Ovary (tissue), 9 donors: ENCODE results near the gene DNAAF8. TPM values are rescaled to one million over a fixed set of nuclear protein-coding genes. Genes with fewer than 3 reads are reported as not detected.

ENCODE experiments used
- DNase-seq, 5 donors: peaks; one replicate each; pipeline ENCODE4 v3.0.0-alpha.2; 2019 to 2020
- H3K27ac ChIP-seq, 2 donors: fragments of 200-600 bp; one replicate each; pipeline versions ENCODE4 v1.5.1 to v1.8.0; 2019 to 2022
- H3K27me3 ChIP-seq: fragments of 200-600 bp; one replicate; pipeline ENCODE4 v1.8.0; 2022
- H3K36me3 ChIP-seq: fragments of 200-600 bp; sonication (generic); one replicate; pipeline ENCODE4 v1.5.1; 2019
- H3K4me1 ChIP-seq: one replicate; pipeline ENCODE4 v1.8.1; 2013; ENCODE audit warnings: mild to moderate bottlenecking, moderate library complexity; ENCODE audit not compliant: insufficient read depth
- H3K4me3 ChIP-seq: fragments of 200-600 bp; sonication (generic); one replicate; pipeline ENCODE4 v1.5.1; 2017
- H3K9me3 ChIP-seq, 2 donors: fragments of 200-600 bp in 1 of 2; sonication (generic) in 1 of 2; one replicate each; pipeline versions ENCODE4 v1.5.1 to v1.8.1; 2013 to 2019; ENCODE audit warnings: mild to moderate bottlenecking in 1 of 2, moderate library complexity in 1 of 2
- CTCF ChIP-seq, 3 donors: fragments of 450-650 bp in 2 of 3; fragments of 200-600 bp in 1 of 3; IDR thresholded peaks; one replicate each; pipeline versions ENCODE4 v1.5.1 to v1.8.0; 2016 to 2022; ENCODE audit warnings: antibody characterized with exemption in 3 of 3, mild to moderate bottlenecking in 1 of 3
- EP300 ChIP-seq: sonication (generic); formaldehyde crosslinking; IDR thresholded peaks from one replicate; pipeline ENCODE4 v1.6.1; 2017; ENCODE audit warnings: antibody characterized with exemption
- POLR2A ChIP-seq: fragments of 450-650 bp; IDR thresholded peaks from one replicate; pipeline ENCODE4 v1.6.1; 2017; ENCODE audit warnings: antibody characterized with exemption, mild to moderate bottlenecking, moderate library complexity
- WGBS, 3 donors: extraction: QIAGEN DNeasy Blood & Tissue Kit in 1 of 3; methylation state at CpG; one replicate each; pipeline versions ENCODE4 v1.1.5 to v1.1.7; 2013 to 2017; 5-methylcytosine and 5-hydroxymethylcytosine counted together
- intact Hi-C, 4 donors: fragments of 100-400 bp; cut with DNase I; formaldehyde crosslinking; loops; one replicate each; pipeline versions ENCODE4 v1.11.0 to v1.15.1; 2022 to 2023
- polyA plus RNA-seq, 2 donors: library from polyadenylated mRNA; stranded (reverse); fragments of 200-250 nt in 1 of 2; fragments of 350-450 nt in 1 of 2; fragmentation: Illumina TruSeq in 1 of 2; extraction: RNeasy Lipid Tissue Mini Kit (QIAGEN cat#74804) in 1 of 2; gene quantifications; one replicate each; pipeline ENCODE4 v1.2.3, GENCODE V29; 2013 to 2014
- total RNA-seq, 7 donors: library from RNA; depleted of rRNA in 2 of 7; stranded (reverse); fragments of >200 nt in 2 of 7; fragmentation: NEBNext Ultra II Directional in 3 of 7; extraction: Animal tissue kit (Norgen Biotek cat#: 25700) in 3 of 7; gene quantifications; one replicate each; pipeline versions ENCODE4 v1.1.0 to v1.2.4, GENCODE V29; 2016 to 2023
- donor health status: DM: no; HTN: no; CAD: no; lungs with moderate emphysema.
- donor health status: DM: no; HTN: no; CAD: no.
- donor health status: Bipolar disorder and iron deficiency.
- donor health status: DM: yes; HTN: yes; CAD: no.
- donor health status: DM: no; HTN: no; CAD: no.
- donor health status: DM: yes; HTN: yes; CAD: no.

DNAAF8 gene
- total and polyA plus RNA-seq, 9 donors, result 0.35 to 9.1 (median 1.2) TPM

DNA sequence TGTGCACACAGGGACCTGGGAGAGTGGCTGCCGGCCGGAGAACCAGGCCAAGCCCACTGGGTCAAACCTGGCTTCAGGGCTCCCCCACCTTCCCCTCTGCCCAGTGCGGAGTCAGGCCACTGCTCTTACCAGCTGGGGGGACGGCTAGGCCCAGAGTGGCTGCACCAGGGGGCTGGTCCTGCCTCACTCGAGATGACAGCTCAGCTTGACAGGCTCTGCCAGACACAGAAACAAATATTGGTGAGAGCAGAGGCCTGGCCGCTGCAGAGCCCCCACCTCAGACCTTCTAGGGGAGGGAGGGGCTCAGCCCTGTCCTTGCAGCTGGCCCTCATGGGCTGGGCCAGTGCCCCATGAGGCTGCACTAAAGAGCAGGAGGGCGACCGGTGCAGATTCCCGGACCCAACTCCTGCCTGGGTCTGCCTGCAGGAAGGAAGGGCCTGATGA is 36.5 kb upstream of the DNAAF8 start:
- TF ChIP-seq CTCF (IDR thresholded peaks at IDR 0.05), result no peak
- no peak for TF ChIP-seq EP300
- TF ChIP-seq POLR2A, result no peak
- Histone ChIP-seq H3K36me3 (no peaks in the 10 kb centered on the region), H3K27me3 (no peaks in the 10 kb centered on the region), H3K4me3 (no peak overlapping the region), H3K9me3 (no peaks in the 10 kb centered on the region), H3K4me1 (peaks cover 5% of the 10 kb centered on the region), H3K27ac (no peak overlapping the region)
- DNase-seq, result peak in 1 of 5 donors; percentile 11
- 79 to 84% (median 81%) methylated on average over 8 to 9 of the region's 9 CpGs for WGBS, 3 donors
- intact Hi-C loops, result no loop called here

DNA sequence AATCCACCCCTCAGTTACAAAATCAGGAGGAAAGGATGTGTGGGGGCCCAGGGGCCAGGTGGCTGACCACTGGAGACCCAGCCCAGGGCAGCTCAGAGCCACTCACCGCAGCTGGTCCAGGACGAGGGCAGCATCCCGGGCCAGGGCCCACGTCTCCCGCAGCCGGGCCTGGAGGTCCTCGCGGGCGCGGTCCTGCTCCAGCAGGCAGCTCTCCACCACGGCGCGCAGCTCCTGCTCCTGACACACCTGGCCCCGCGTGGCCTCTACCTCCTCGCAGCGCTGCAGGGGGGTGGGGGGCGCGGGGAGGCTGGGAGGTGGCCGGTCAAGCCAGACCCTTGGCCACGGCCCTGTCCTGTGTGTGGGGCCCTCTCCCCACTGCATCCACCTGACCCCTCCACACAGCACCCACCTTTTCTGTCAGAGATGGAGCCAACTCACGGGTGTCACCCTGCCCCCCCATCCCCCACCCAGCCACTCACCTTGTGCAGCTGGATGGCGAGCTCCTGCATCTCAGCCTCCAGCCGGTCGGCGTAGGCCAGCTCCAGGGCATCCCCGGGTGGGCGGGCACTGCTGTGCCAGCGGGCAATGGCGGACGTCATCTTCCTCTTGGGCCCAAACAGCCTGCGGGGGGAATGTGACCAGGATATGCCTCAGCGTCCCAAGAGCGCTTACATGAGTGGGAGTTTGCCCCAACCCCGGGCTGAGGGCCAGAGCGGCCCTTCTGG is 35.9 kb upstream of the DNAAF8 start:
- no peaks in the 10 kb centered on the region for H3K9me3 ChIP-seq
- intact Hi-C loops, result no loop called here
- WGBS, 3 donors, result 87 to 92% (median 91%) methylated on average over 32 to 36 of the region's 36 CpGs
- no peaks in the 10 kb centered on the region for H3K36me3 ChIP-seq
- no peak for TF ChIP-seq CTCF (IDR thresholded peaks at IDR 0.05)
- no peak for TF ChIP-seq POLR2A
- no peak for TF ChIP-seq EP300
- no peak overlapping the region for H3K27ac ChIP-seq
- H3K4me1 ChIP-seq, result peaks cover 5% of the 10 kb centered on the region
- H3K27me3 ChIP-seq, result no peaks in the 10 kb centered on the region
- H3K4me3 ChIP-seq, result no peak overlapping the region
- DNase-seq, result peak in 3 of 5 donors; percentile 12 to 43 (median 30)

- Histone ChIP-seq H3K9me3 (no peaks in the 10 kb centered on the region), H3K36me3 (no peaks in the 10 kb centered on the region), H3K4me3 (no peak overlapping the region), H3K4me1 (peaks cover 5% of the 10 kb centered on the region), H3K27me3 (no peaks in the 10 kb centered on the region), H3K27ac (no peak overlapping the region)
- no peak for DNase-seq
- TF ChIP-seq CTCF (IDR thresholded peaks at IDR 0.05), result no peak
- no peak for TF ChIP-seq EP300
- no peak for TF ChIP-seq POLR2A
- intact Hi-C loops, result no loop called here
- 82 to 87% (median 83%) methylated on average over 19 of the region's 19 CpGs for WGBS, 3 donors
Observed at GRCh38 chr16:4699046-4699556, 35.2 kb upstream of the DNAAF8 start.

DNA sequence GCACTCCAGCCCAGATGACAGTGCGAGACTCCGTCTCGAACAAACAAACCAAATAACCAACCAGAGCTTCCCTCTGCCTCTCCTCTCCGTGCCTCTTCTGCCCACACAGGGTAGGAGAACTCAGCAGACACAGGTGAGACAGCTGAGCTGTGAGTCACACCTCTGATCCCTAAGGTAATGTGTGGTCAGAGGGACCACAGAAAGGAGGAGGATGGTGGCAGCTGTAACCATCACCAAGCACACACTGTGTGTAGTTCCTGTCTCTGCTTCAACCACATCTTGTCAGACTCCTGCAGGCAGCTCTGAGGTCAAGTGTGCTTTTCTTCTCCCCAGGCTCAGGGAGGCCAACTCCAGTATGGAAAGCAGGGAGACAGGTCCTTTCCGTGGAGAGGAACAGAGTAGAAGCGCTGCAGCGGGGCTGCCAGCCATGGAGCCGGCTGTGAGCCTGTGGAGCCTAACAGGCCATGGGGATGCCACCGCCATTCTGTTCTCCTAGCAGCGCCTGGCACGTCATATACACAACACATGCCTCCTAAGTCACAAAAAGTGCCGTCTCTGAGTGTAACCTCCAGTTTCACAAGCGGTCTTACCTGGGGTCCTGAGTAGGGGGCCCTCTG is 33.8 kb upstream of the DNAAF8 start:
- TF ChIP-seq EP300, result no peak
- TF ChIP-seq POLR2A, result no peak
- TF ChIP-seq CTCF (IDR thresholded peaks at IDR 0.05), result no peak
- Histone ChIP-seq H3K4me3 (no peak overlapping the region), H3K9me3 (no peaks in the 10 kb centered on the region), H3K36me3 (no peaks in the 10 kb centered on the region), H3K27me3 (no peaks in the 10 kb centered on the region), H3K27ac (no peak overlapping the region), H3K4me1 (no peaks in the 10 kb centered on the region)
- DNase-seq, result no peak
- intact Hi-C loops, result no loop called here
- WGBS, 3 donors, result 92 to 94% (median 93%) methylated on average over 13 of the region's 13 CpGs
